Omental fat pad (tissue), 4 donors: ENCODE results near the gene RAVER2. TPM values are rescaled to one million over a fixed set of nuclear protein-coding genes. Genes with fewer than 3 reads are reported as not detected.

Experiments used
- ATAC-seq: fragments of 150-250 bp; one replicate; pipeline ENCODE4 v1.9.1; 2016; ENCODE audit warnings: mild to moderate bottlenecking, moderate library complexity; ENCODE audit not compliant: low FRiP score
- DNase-seq: peaks from one replicate; pipeline ENCODE4 v3.0.0-alpha.2; 2019; ENCODE audit warnings: low spot score
- CTCF ChIP-seq, 3 donors: fragments of 450-650 bp; IDR thresholded peaks; one replicate each; pipeline ENCODE4 v1.5.1; 2016 to 2017; ENCODE audit warnings: antibody characterized with exemption in 3 of 3, mild to moderate bottlenecking in 3 of 3, moderate library complexity in 2 of 3
- total RNA-seq, 4 donors: library from RNA; depleted of rRNA; stranded (reverse); fragments of >200 nt; gene quantifications; one replicate each; pipeline ENCODE4 v1.1.0, GENCODE V29; 2016

The RAVER2 gene
- total RNA-seq, 4 donors from 2014 or later: 6.6 to 14.3 (median 10.3) TPM

- ATAC-seq: no peak
- no peak for DNase-seq
- TF ChIP-seq CTCF (IDR thresholded peaks at IDR 0.05): no peak
These were observed 101.1 kb downstream of the RAVER2 start for GRCh38 chr1:64845831-64846425.

- TF ChIP-seq CTCF (IDR thresholded peaks at IDR 0.05): no peak
- ATAC-seq: no peak
- no peak for DNase-seq
These were observed 101.9 kb downstream of the RAVER2 start for GRCh38 chr1:64846573-64847430.

- ATAC-seq (no peak), DNase-seq (no peak)
- TF ChIP-seq CTCF (IDR thresholded peaks at IDR 0.05): no peak
These were observed 102.8 kb downstream of the RAVER2 start for GRCh38 chr1:64847666-64848065.

GRCh38 chr1:64848136-64848535, 103.3 kb downstream of the RAVER2 start:
- no peak for TF ChIP-seq CTCF (IDR thresholded peaks at IDR 0.05)
- DNase-seq (no peak), ATAC-seq (no peak)

- DNase-seq (no peak), ATAC-seq (no peak)
- no peak for TF ChIP-seq CTCF (IDR thresholded peaks at IDR 0.05)
These were observed 103.9 kb downstream of the RAVER2 start for GRCh38 chr1:64848803-64849202.

- DNase-seq (no peak), ATAC-seq (no peak)
- no peak for TF ChIP-seq CTCF (IDR thresholded peaks at IDR 0.05)
These were observed 105.1 kb downstream of the RAVER2 start for GRCh38 chr1:64849942-64850341.

- TF ChIP-seq CTCF (IDR thresholded peaks at IDR 0.05): no peak
- ATAC-seq (no peak), DNase-seq (no peak)
These were observed 106.0 kb downstream of the RAVER2 start for GRCh38 chr1:64850846-64851245.
